ENCODE results near the gene TICAM1.

- TF ChIP-seq CTCF (conservative IDR thresholded peaks at IDR 0.05 in 1 of 2, IDR thresholded peaks at IDR 0.05 in 1 of 2; ENCODE audit: low read depth in 1 of 2, low read length in 2 of 2) (no peak), EZH2 (IDR thresholded peaks at IDR 0.05; ENCODE audit: low read length, missing control alignments) (no peak)
Observed at GRCh38 chr19:4843647-4843965, 12.1 kb upstream of the TICAM1 start.
